GM12891 (cell line): ENCODE results near the gene RACGAP1.

Experiments
- PAX5 ChIP-seq: IDR thresholded peaks from 2 replicates; pipeline ENCODE4 v1.6.1; 2011; ENCODE audit warnings: low read length, moderate library complexity, mild to moderate bottlenecking; ENCODE audit not compliant: insufficient read depth, severe bottlenecking
- POLR2A ChIP-seq: IDR thresholded peaks from 2 replicates; pipeline ENCODE4 v1.6.1; 2011; ENCODE audit warnings: low read depth, low read length, control low read depth
- POLR2AphosphoS5 ChIP-seq: IDR thresholded peaks from 2 replicates; pipeline ENCODE4 v1.6.1; 2011; ENCODE audit warnings: low read depth, low read length, control low read depth
- POU2F2 ChIP-seq: IDR thresholded peaks from 2 replicates; pipeline ENCODE4 v1.6.1; 2011; ENCODE audit warnings: low read depth, mild to moderate bottlenecking, control low read depth, low read length, moderate library complexity
- SPI1 ChIP-seq: IDR thresholded peaks from 2 replicates; pipeline ENCODE4 v1.6.1; 2011; ENCODE audit warnings: low read depth, low read length, control low read depth
- TAF1 ChIP-seq: IDR thresholded peaks from 2 replicates; pipeline ENCODE4 v1.6.1; 2011; ENCODE audit warnings: low read depth, low read length, control low read depth

- TF ChIP-seq POLR2AphosphoS5 (no peak), POLR2A (no peak), TAF1 (no peak), PAX5 (no peak), SPI1 (no peak), POU2F2 (no peak)
These were observed 7.7 kb downstream of the RACGAP1 start for GRCh38 chr12:50017641-50018040.
